K562 (cell line): ENCODE measurements around the gene FSCN2. TPM values are rescaled to one million over a fixed set of nuclear protein-coding genes. Genes with fewer than 3 reads are reported as not detected.

Experiments used
- ARID2 ChIP-seq: fragments of 450-650 bp; IDR thresholded peaks from 2 replicates; pipeline ENCODE4 v1.6.1; 2017; ENCODE audit warnings: antibody characterized with exemption, mild to moderate bottlenecking
- ELF1 ChIP-seq: fragments of 200-800 bp; sonication (Bioruptor generic); IDR thresholded peaks from 2 replicates; pipeline ENCODE4 v1.6.1; 2016; ENCODE audit warnings: missing genetic modification characterization, missing compliant biosample characterization
- ELK3 ChIP-seq: fragments of 450-650 bp; formaldehyde crosslinking; IDR thresholded peaks from 2 replicates; pipeline ENCODE4 v1.4.0; 2020; ENCODE audit warnings: mild to moderate bottlenecking
- FOXP1 ChIP-seq: sonication (generic); formaldehyde crosslinking; IDR thresholded peaks from 2 replicates; pipeline ENCODE4 v1.8.0; 2022; ENCODE audit warnings: mild to moderate bottlenecking, missing genetic modification reagents
- HMG20B ChIP-seq: fragments of 250-450 bp; sonication (Bioruptor Pico); IDR thresholded peaks from 2 replicates; pipeline ENCODE4 v1.5.0; 2021; ENCODE audit warnings: mild to moderate bottlenecking
- HMGXB4 ChIP-seq: sonication (generic); formaldehyde crosslinking; IDR thresholded peaks from 2 replicates; pipeline ENCODE4 v1.8.1; 2023; ENCODE audit warnings: mild to moderate bottlenecking, missing genetic modification reagents
- PKNOX1 ChIP-seq: fragments of 450-650 bp; IDR thresholded peaks from 2 replicates; pipeline ENCODE4 v1.6.1; 2016
- SRSF7 ChIP-seq: fragments of 200-400 bp; formaldehyde crosslinking; optimal IDR thresholded peaks from 2 replicates; pipeline ENCODE3; 2017; ENCODE audit warnings: mild to moderate bottlenecking, low read depth, low read length
- SRSF9 ChIP-seq: fragments of 200-400 bp; formaldehyde crosslinking; IDR thresholded peaks from 2 replicates; pipeline ENCODE4 v1.6.1; 2017; ENCODE audit warnings: low read depth, low read length, borderline replicate concordance
- UBTF ChIP-seq, 2 experiments: IDR thresholded peaks; 2 replicates each; pipeline ENCODE4 v1.6.1; 2012; ENCODE audit warnings: improper control_type of control experiment in 2 of 2, low read depth in 2 of 2, low read length in 2 of 2, borderline replicate concordance in 1 of 2
- ZBTB7A ChIP-seq: IDR thresholded peaks from 2 replicates; pipeline ENCODE4 v1.6.1; 2011; ENCODE audit warnings: low read depth, mild to moderate bottlenecking, low read length, moderate library complexity, borderline replicate concordance; ENCODE audit not compliant: control insufficient read depth
- ZNF174 ChIP-seq: fragments of 250-450 bp; sonication (Bioruptor Pico); IDR thresholded peaks from 2 replicates; pipeline ENCODE4 v1.4.0; 2020; ENCODE audit warnings: mild to moderate bottlenecking
- ZNF583 ChIP-seq: fragments of 250-450 bp; sonication (Bioruptor Pico); IDR thresholded peaks from 2 replicates; pipeline ENCODE4 v1.4.0; 2020
- polyA plus RNA-seq, 8 experiments: library from polyadenylated mRNA; depleted of rRNA in 4 of 8; stranded (reverse) in 5 of 8; unstranded in 3 of 8; fragments of >200 nt; fragmentation: Nextera tagmentation in 2 of 8; fragmentation: Illumina TruSeq in 1 of 8; extraction: Ambion mirVana in 2 of 8; extraction: Trizol in 1 of 8; gene quantifications; 2 replicates each; pipeline versions ENCODE4 v1.2.1 to v1.2.3, GENCODE V29; 2011 to 2014; ENCODE audit warnings: inconsistent platforms in 1 of 8, missing spikeins in 1 of 8
- total RNA-seq, 7 experiments: library from RNA; depleted of rRNA in 6 of 7; stranded (reverse); fragments of >200 nt in 6 of 7; fragmentation: Illumina TruSeq in 2 of 7; extraction: Trizol in 2 of 7; gene quantifications; 2 replicates each; pipeline versions ENCODE4 v1.2.1 to v1.2.3, GENCODE V29; 2011 to 2021; ENCODE audit warnings: low replicate concordance in 1 of 7
- TF ChIP-seq, protein P1 (sequence below), 2 experiments: fragments of 450-650 bp in 1 of 2; sonication (generic) in 1 of 2; formaldehyde crosslinking; conservative IDR thresholded peaks; 2 replicates each; pipeline versions ENCODE4 v1.4.0 to v1.8.1; 2020 to 2022; ENCODE audit warnings: mild to moderate bottlenecking in 1 of 2, missing genetic modification reagents in 1 of 2
- TF ChIP-seq, protein P2 (sequence below): sonication (generic); formaldehyde crosslinking; IDR thresholded peaks from 2 replicates; pipeline ENCODE4 v1.8.0; 2022; ENCODE audit warnings: mild to moderate bottlenecking, missing genetic modification reagents

The FSCN2 gene
- total and polyA plus RNA-seq, 9 of the 15 experiments (the other 6 are each of a cell fraction or from before 2014, with no cell fraction given), result 0.08 TPM; not detected in 8

GRCh38 chr17:81512562-81513371 is 15.4 kb upstream of the FSCN2 start, which contains the start of gene ACTG1 (continued):
- TF ChIP-seq FOXP1 (CRISPR knock-in tag) (peak; percentile 45; the same call in 1 of the 2 replicates), SRSF7 (peak; percentile 90), PKNOX1 (no peak), ZNF174 (CRISPR knock-in tag) (no peak), ARID2 (no peak), HMGXB4 (CRISPR knock-in tag) (no peak), ZBTB7A (peak; percentile 97), UBTF (IDR thresholded peaks at IDR 0.05; ENCODE audit: borderline replicate concordance in 1 of 2, low read depth in 2 of 2, low read length in 2 of 2) (no peak), ELK3 (no peak), ELF1 (tag) (no peak), SRSF9 (no peak), ZNF583 (no peak), HMG20B (no peak)
- TF ChIP-seq, protein P1, sequence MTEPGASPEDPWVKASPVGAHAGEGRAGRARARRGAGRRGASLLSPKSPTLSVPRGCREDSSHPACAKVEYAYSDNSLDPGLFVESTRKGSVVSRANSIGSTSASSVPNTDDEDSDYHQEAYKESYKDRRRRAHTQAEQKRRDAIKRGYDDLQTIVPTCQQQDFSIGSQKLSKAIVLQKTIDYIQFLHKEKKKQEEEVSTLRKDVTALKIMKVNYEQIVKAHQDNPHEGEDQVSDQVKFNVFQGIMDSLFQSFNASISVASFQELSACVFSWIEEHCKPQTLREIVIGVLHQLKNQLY (CRISPR knock-in tag; conservative IDR thresholded peaks at IDR 0.05), result no peak
- TF ChIP-seq, protein P2, sequence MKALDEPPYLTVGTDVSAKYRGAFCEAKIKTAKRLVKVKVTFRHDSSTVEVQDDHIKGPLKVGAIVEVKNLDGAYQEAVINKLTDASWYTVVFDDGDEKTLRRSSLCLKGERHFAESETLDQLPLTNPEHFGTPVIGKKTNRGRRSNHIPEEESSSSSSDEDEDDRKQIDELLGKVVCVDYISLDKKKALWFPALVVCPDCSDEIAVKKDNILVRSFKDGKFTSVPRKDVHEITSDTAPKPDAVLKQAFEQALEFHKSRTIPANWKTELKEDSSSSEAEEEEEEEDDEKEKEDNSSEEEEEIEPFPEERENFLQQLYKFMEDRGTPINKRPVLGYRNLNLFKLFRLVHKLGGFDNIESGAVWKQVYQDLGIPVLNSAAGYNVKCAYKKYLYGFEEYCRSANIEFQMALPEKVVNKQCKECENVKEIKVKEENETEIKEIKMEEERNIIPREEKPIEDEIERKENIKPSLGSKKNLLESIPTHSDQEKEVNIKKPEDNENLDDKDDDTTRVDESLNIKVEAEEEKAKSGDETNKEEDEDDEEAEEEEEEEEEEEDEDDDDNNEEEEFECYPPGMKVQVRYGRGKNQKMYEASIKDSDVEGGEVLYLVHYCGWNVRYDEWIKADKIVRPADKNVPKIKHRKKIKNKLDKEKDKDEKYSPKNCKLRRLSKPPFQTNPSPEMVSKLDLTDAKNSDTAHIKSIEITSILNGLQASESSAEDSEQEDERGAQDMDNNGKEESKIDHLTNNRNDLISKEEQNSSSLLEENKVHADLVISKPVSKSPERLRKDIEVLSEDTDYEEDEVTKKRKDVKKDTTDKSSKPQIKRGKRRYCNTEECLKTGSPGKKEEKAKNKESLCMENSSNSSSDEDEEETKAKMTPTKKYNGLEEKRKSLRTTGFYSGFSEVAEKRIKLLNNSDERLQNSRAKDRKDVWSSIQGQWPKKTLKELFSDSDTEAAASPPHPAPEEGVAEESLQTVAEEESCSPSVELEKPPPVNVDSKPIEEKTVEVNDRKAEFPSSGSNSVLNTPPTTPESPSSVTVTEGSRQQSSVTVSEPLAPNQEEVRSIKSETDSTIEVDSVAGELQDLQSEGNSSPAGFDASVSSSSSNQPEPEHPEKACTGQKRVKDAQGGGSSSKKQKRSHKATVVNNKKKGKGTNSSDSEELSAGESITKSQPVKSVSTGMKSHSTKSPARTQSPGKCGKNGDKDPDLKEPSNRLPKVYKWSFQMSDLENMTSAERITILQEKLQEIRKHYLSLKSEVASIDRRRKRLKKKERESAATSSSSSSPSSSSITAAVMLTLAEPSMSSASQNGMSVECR (CRISPR knock-in tag), result no peak
